ENCODE data around the gene FAXDC2.

Gene FAXDC2

DNA sequence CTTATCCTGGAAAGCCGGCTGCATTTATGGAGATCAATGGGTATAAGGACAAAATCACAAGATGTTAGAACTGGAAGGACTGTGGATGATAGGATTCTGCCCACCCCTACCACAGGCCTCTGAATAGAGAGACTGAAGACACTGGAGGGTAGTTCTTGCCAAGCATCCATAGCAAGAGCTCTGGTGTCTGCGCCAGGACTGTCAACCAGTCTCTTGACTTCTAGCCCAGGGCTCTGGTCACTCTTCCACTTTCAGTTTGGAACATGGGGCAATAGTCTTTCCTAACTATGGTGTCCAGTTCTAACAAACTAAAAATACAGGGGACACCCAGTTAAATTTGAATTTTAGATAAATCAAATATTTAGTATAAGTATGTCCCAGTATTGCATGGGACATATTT is 71.9 kb downstream of the FAXDC2 start:
- Histone ChIP-seq H3K9me3 (ENCODE audit: severe bottlenecking) (no peaks in the 10 kb centered on the region), H3K36me3 (peaks cover 5% of the 10 kb centered on the region; the same call in 1 of the 2 replicates), H3K27ac (no peak overlapping the region), H3K4me3 (ENCODE audit: low read depth, low read length) (no peak overlapping the region), H3K27me3 (ENCODE audit: insufficient read depth, low read depth, severe bottlenecking) (no peaks in the 10 kb centered on the region)
- TF ChIP-seq, protein P1, sequence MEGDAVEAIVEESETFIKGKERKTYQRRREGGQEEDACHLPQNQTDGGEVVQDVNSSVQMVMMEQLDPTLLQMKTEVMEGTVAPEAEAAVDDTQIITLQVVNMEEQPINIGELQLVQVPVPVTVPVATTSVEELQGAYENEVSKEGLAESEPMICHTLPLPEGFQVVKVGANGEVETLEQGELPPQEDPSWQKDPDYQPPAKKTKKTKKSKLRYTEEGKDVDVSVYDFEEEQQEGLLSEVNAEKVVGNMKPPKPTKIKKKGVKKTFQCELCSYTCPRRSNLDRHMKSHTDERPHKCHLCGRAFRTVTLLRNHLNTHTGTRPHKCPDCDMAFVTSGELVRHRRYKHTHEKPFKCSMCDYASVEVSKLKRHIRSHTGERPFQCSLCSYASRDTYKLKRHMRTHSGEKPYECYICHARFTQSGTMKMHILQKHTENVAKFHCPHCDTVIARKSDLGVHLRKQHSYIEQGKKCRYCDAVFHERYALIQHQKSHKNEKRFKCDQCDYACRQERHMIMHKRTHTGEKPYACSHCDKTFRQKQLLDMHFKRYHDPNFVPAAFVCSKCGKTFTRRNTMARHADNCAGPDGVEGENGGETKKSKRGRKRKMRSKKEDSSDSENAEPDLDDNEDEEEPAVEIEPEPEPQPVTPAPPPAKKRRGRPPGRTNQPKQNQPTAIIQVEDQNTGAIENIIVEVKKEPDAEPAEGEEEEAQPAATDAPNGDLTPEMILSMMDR (IDR thresholded peaks at IDR 0.05; ENCODE audit: low read depth, low read length) = no peak
- no peak for DNase-seq

DNA sequence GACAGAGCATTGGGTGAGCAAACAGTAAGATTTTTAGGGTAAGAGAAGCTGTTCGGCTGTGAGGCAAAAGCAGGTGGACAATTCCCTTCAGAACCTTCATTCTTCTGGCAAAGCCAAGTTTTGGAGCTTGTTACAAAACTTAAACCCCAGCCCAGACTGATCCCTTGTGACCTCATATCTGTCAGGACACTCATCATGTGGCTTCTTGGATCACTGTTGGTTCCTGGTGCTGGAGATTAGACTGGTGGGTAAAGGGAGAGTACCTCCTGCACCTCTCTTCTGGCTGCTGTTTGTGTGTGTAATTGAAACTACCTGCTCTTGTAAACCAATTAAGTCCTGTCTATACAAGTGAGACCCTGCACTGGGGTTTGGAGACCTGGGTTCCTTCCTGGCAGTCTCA is 74.2 kb downstream of the FAXDC2 start:
- no peaks in the 10 kb centered on the region for H3K27me3 ChIP-seq (ENCODE audit: insufficient read depth, low read depth, severe bottlenecking)
- no peaks in the 10 kb centered on the region for H3K9me3 ChIP-seq (ENCODE audit: severe bottlenecking)
- peaks cover 5% of the 10 kb centered on the region for H3K36me3 ChIP-seq
- H3K27ac ChIP-seq = no peak overlapping the region
- no peak for DNase-seq
- TF ChIP-seq, protein P1 (IDR thresholded peaks at IDR 0.05; ENCODE audit: low read depth, low read length) = no peak
- H3K4me3 ChIP-seq (ENCODE audit: low read depth, low read length) = no peak overlapping the region

DNA sequence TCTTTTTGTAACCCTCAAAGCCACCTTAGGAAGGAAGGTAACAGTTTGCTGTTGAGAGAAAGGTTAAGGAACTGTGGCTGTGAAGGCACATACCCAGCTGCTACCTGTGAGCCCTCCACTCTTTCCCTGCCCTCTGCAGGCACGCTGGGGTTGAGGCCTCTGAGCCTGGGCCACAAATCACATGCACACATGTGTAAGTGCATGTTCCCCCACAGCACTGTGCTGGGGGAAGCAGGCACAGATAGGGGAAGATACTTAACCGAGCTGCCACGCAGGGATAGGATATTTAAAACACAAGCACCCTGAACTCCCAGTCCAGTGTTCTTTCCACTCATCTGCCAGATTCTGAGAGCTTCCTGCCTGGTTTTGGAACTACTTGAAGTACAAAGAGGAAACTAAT is 77.1 kb downstream of the FAXDC2 start:
- no peaks in the 10 kb centered on the region for H3K9me3 ChIP-seq (ENCODE audit: severe bottlenecking)
- TF ChIP-seq, protein P1 (IDR thresholded peaks at IDR 0.05; ENCODE audit: low read depth, low read length) = no peak
- no peaks in the 10 kb centered on the region for H3K27me3 ChIP-seq (ENCODE audit: insufficient read depth, low read depth, severe bottlenecking)
- DNase-seq = no peak
- no peak overlapping the region for H3K27ac ChIP-seq
- no peak overlapping the region for H3K4me3 ChIP-seq (ENCODE audit: low read depth, low read length)
- peaks cover 5% of the 10 kb centered on the region for H3K36me3 ChIP-seq

DNA sequence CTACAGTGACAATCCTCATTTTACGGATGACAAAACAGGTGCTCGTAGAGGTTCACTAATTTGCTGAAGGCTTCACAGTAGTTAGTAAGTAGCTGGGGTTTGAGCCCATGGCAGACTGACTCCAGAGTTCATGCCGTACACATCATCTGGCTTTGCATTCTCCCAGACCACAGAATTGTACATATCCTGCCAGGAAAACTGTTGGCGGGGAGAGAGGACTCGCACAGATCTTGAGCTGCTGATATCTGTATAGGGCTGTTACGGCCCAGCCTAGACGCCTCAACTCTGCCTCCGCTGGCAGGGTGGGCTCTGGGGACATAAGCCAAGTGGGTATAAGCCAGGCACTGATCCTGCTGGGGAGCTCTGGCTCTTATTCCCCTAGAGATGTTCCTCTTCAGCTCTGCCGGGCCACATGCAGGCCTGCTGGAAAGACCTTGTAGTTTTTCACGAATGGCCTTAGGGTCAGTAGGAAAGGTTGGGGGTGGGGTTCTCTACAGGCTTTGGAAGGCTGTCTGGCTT is 79.0 kb downstream of the FAXDC2 start:
- TF ChIP-seq, protein P1 (IDR thresholded peaks at IDR 0.05; ENCODE audit: low read depth, low read length) = no peak
- Histone ChIP-seq H3K36me3 (no peaks in the 10 kb centered on the region; the same call in none of the 2 replicates), H3K9me3 (ENCODE audit: severe bottlenecking) (no peaks in the 10 kb centered on the region), H3K27ac (no peak overlapping the region), H3K27me3 (ENCODE audit: insufficient read depth, low read depth, severe bottlenecking) (no peaks in the 10 kb centered on the region), H3K4me3 (ENCODE audit: low read depth, low read length) (no peak overlapping the region)
- no peak for DNase-seq

DNA sequence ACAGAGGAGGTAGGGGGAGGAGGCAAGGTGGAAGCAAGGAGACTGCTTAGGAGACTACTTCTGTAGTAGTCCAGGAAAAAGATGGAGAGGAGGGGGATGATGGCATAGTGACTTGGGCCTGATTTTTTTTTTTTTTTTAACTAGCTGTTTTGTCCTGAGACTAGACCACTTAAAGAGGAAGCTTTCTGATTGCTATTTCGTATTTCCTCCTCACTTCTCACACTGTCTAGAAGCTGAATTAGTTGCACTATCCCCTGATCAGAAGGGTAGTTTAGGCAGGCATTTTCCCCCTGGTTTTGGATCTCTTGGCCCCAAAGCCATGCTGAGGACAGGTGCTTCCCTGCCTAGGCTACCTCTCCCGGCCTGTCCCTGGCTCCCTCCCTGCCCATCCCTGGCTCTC is 80.3 kb downstream of the FAXDC2 start:
- H3K9me3 ChIP-seq (ENCODE audit: severe bottlenecking) = no peaks in the 10 kb centered on the region
- H3K27me3 ChIP-seq (ENCODE audit: insufficient read depth, low read depth, severe bottlenecking) = no peaks in the 10 kb centered on the region
- TF ChIP-seq, protein P1 (IDR thresholded peaks at IDR 0.05; ENCODE audit: low read depth, low read length) = no peak
- no peak overlapping the region for H3K4me3 ChIP-seq (ENCODE audit: low read depth, low read length)
- H3K36me3 ChIP-seq = no peaks in the 10 kb centered on the region; the same call in none of the 2 replicates
- no peak overlapping the region for H3K27ac ChIP-seq
- no peak for DNase-seq

All from WERI-Rb-1 (cell line).